Measurements from ENCODE around the gene RFX7.

DNA sequence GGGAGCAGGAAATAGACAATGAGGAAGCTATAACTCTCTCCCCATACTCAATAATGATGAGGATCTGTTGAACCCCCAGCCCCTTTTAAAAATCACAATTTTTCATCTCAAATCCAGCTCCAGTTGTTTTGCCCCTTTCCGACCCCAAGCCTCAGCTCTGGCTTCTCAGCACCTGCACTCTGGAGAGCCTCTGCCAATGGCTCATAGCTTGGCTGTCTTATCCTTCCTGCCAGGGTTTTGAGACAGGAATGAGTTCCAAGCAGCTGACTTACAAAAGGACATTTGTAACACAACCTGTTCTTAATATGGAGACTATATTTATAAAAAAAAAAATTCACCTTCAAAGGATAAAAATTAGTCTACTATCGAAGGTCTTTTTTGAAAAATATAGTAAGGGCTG, 144.4 kb downstream of the RFX7 start:
- TF ChIP-seq, protein P1, sequence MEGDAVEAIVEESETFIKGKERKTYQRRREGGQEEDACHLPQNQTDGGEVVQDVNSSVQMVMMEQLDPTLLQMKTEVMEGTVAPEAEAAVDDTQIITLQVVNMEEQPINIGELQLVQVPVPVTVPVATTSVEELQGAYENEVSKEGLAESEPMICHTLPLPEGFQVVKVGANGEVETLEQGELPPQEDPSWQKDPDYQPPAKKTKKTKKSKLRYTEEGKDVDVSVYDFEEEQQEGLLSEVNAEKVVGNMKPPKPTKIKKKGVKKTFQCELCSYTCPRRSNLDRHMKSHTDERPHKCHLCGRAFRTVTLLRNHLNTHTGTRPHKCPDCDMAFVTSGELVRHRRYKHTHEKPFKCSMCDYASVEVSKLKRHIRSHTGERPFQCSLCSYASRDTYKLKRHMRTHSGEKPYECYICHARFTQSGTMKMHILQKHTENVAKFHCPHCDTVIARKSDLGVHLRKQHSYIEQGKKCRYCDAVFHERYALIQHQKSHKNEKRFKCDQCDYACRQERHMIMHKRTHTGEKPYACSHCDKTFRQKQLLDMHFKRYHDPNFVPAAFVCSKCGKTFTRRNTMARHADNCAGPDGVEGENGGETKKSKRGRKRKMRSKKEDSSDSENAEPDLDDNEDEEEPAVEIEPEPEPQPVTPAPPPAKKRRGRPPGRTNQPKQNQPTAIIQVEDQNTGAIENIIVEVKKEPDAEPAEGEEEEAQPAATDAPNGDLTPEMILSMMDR (IDR thresholded peaks at IDR 0.05; ENCODE audit: low read depth, low read length, poor library complexity, severe bottlenecking) = no peak
- no peak for TF ChIP-seq EZH2phosphoT487 (IDR thresholded peaks at IDR 0.05; ENCODE audit: borderline replicate concordance, low read length)

Data from DOHH2 (cell line).